Measurements from ENCODE around the gene UFD1. TPM values are rescaled to one million over a fixed set of nuclear protein-coding genes. Genes with fewer than 3 reads are reported as not detected.

The UFD1 gene
- total and polyA plus RNA-seq, 9 of the 15 experiments (the other 6 are each of a cell fraction or from before 2014, with no cell fraction given): 238 to 645 (median 363) TPM

DNA sequence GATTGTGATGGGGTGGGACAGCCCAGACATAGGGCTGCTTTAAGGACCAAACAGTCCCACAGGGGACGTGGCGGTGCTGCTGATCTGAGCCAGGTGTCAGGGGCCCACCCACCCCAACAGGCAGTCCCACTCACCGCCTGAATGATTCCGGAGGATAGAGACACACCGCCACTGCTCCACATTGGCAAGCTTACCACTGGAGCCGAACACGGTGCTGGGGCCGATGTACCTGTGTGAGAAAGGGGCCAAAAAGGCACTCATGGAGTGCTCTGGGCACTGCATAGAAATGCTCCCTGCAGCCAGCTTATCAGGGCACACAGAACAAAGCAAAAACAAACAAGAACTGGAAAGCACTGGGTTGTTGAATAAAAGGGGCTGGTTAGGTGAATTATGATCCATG is 73.3 kb downstream of the UFD1 start:
- POLR2A ChIA-PET: interaction anchor here (1.1 to 15.8 kb wide), 7 partner anchors 4 to 257 kb away, joined by 3 to 245 read pairs (median 15); partner anchors contain the start of genes HIRA and MRPL40
- TF ChIP-seq DNMT1 (IDR thresholded peaks at IDR 0.05) (no peak), FOXP1 (CRISPR knock-in tag; IDR thresholded peaks at IDR 0.05) (no peak), ZNF316 (IDR thresholded peaks at IDR 0.05) (no peak), RFX7 (CRISPR knock-in tag; IDR thresholded peaks at IDR 0.05) (no peak), CAMTA2 (CRISPR knock-in tag; conservative IDR thresholded peaks at IDR 0.05) (no peak), STAT6 (CRISPR knock-in tag; IDR thresholded peaks at IDR 0.05) (no peak), MLLT1 (IDR thresholded peaks at IDR 0.05) (no peak), HBP1 (CRISPR knock-in tag; IDR thresholded peaks at IDR 0.05) (no peak), MAFG (tag; conservative IDR thresholded peaks at IDR 0.05) (no peak), ZNF146 (CRISPR knock-in tag; IDR thresholded peaks at IDR 0.05; ENCODE audit: unreplicated experiment) (peak; percentile 25)
- TF ChIP-seq, protein P1, sequence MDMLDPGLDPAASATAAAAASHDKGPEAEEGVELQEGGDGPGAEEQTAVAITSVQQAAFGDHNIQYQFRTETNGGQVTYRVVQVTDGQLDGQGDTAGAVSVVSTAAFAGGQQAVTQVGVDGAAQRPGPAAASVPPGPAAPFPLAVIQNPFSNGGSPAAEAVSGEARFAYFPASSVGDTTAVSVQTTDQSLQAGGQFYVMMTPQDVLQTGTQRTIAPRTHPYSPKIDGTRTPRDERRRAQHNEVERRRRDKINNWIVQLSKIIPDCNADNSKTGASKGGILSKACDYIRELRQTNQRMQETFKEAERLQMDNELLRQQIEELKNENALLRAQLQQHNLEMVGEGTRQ (CRISPR knock-in tag; IDR thresholded peaks at IDR 0.05): no peak

More for the DNA sequence above, 73.3 kb downstream of the UFD1 start:
- Histone ChIP-seq H3K9me1 (ENCODE audit: control insufficient read depth, insufficient read depth, low read length) (peaks cover 19% of the 10 kb centered on the region), H3K4me3 (no peak overlapping the region), H3K9ac (ENCODE audit: insufficient read depth in 1 of 2, low read depth in 2 of 2, low read length in 2 of 2) (0 out of 4 replicates have a peak overlapping the region, but pooled peaks of 1 of the 2 experiments have one; percentile 1), H3K9me3 (replicated peaks; ENCODE audit: control insufficient read depth, insufficient read depth, low read depth, low read length) (no peaks in the 10 kb centered on the region), H3K36me3 (ENCODE audit: control insufficient read depth, insufficient read depth, low read length) (peaks cover 95% of the 10 kb centered on the region), H3K27ac (ENCODE audit: extremely low read depth, low read depth, low read length) (no peak overlapping the region), H2AFZ (ENCODE audit: low read depth, low read length) (no peak overlapping the region), H3K4me1 (replicated peaks in 1 of 2; ENCODE audit: control insufficient read depth in 2 of 2, insufficient read depth in 2 of 2, low read length in 2 of 2) (peaks cover 18 to 24% of the 10 kb centered on the region in 2 experiments; a peak in 4 of 5 replicates), H3K27me3 (ENCODE audit: control insufficient read depth in 2 of 2, insufficient read depth in 2 of 2, low read length in 2 of 2) (no peaks in the 10 kb centered on the region), H3K79me2 (ENCODE audit: control insufficient read depth, insufficient read depth, low read length) (peaks cover 23% of the 10 kb centered on the region), H4K20me1 (replicated peaks; ENCODE audit: control insufficient read depth, insufficient read depth, low read length) (peaks cover 16% of the 10 kb centered on the region), H3K4me2 (ENCODE audit: insufficient read depth, low read length) (no peak overlapping the region)
- intact Hi-C loops (cut with micrococcal nuclease) (no loop called here), in situ Hi-C loops (cut with MboI) (no loop called here)
- CTCF ChIA-PET (ENCODE audit: low intra/inter-chr PET ratio): no interaction called here
- DNase-seq (ENCODE audit: extremely low read depth in 1 of 4, low spot score in 3 of 4): no peak
- no peak for FAIRE-seq
- no peak for ATAC-seq
- 96% methylated on average over 8 of the region's 8 CpGs for WGBS (ENCODE audit: insufficient coverage, low coverage, missing lambda C conversion rate)
- no TSS peak for BruUV-seq (replicated peaks)
